22Rv1 (cell line): ENCODE results near the gene CLEC3B.

Experiments
- CTCF ChIP-seq: fragments of 450-650 bp; IDR thresholded peaks from 2 replicates; pipeline ENCODE4 v1.5.1; 2017; ENCODE audit warnings: mild to moderate bottlenecking
- ZFX ChIP-seq: fragments of 450-650 bp; IDR thresholded peaks from 2 replicates; pipeline ENCODE4 v1.6.1; 2017; ENCODE audit warnings: antibody characterized with exemption, borderline replicate concordance

DNA sequence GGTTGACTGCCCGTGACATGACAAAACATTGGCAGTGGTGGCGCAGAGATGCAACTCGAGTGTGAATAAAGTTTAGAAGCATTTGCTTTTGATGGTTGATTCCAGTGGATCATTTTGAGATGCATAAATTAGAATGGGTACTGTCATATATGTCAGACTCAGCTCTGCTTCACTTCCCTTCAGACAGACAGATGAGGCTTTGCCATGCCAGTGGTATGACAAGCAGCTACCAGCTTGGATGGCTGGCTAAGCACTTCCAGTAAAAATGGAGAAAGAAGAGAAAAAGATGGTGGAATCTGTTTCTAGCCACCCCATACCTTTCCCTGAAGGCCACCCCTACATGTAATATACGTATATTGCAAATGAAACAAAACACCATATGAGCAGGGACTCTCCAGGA is 13.5 kb upstream of the CLEC3B start:
- no peak for TF ChIP-seq CTCF
- TF ChIP-seq ZFX = no peak
